NK-92 treated with Interleukin-12 subunit alpha and Interleukin-12 subunit beta, amount 100 ng/mL, for 24 hours (cell line): ENCODE measurements around the gene RELL2.

Source experiments
- DNase-seq: peaks from one replicate; lab custom pipeline; 2025; lab: John Stamatoyannopoulos, UW

Gene RELL2

DNA sequence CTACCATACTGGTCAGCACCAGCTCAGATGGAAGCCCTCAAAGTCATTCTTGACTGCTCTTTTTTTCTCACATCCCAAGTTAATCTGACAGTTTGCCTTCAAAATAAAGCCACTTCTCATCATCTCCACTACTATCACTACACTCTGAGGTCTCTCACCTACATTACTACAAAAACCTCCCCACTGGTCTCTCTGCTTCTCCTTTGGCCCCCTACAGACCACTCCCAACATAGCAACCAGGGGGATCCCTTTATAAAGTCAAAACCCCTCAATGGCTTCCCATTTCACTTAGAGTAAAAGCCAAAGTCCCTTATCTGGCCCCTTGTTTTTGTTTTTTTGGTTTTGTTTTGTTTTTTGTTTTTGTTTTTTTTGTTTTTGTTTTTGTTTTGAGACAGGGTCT lies 40.6 kb downstream of the RELL2 start:
- DNase-seq = no peak

DNA sequence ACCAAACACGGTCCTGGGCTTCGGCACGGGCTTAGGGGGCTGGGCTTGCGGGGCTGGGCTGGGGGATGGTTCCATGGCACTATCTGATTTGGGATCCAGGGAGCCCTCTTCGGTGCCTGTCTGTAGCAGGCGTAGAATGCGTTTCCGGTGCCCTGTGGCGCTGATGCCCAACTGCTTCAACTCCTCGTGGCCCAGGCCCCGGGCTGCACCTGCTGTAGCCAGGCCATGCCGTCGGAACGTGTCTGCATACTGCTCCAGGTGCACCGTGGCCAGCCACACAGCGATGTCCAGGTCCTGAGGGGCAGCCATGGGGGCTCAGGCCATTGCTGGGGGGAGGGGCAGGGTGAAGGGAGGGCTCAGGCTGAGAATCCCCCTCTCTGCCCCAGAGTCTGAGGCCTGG lies 43.4 kb downstream of the RELL2 start:
- DNase-seq = no peak

DNA sequence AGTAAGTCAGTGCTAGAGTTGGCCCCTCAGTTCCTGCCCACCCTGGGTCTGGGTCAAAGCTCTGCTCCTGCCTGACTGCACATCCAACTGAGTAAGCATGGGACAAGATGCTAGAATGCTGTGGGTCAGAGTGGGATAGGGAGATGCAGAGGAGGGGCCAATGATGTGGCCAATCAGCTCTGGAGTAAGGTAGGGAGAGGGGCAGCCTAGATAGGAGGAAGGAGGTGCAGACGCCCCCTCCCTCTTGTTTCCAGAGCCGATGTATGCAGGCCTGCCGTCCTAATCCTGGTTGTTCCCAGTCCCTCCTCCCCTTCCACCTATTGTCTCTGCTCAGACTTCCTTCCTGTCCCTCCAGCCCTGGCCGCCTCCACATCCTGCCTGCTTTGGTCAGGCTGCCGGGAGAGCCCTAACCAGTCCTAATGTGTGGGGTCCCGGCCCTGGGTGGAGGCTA lies 44.0 kb downstream of the RELL2 start:
- no peak for DNase-seq

DNA sequence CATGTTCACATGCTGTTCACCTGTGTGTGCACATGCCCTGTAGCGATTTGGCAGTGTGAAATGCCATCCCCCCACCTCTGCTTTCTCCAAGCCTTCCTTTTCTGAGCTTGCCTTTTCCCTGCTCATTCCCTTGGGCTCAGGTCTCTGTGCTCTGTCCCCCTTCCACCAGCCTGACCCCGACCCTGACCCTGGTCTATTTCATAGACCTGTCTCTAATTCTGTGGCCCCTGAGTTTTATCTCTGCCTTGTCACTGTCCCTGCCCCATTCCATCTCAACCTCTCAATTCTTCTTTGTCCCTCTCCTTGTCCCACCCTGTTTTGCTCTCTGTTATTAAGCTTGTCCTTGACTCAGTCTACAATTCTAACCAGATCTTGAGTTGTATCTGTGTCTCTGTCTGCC lies 44.5 kb downstream of the RELL2 start:
- DNase-seq = no peak

DNA sequence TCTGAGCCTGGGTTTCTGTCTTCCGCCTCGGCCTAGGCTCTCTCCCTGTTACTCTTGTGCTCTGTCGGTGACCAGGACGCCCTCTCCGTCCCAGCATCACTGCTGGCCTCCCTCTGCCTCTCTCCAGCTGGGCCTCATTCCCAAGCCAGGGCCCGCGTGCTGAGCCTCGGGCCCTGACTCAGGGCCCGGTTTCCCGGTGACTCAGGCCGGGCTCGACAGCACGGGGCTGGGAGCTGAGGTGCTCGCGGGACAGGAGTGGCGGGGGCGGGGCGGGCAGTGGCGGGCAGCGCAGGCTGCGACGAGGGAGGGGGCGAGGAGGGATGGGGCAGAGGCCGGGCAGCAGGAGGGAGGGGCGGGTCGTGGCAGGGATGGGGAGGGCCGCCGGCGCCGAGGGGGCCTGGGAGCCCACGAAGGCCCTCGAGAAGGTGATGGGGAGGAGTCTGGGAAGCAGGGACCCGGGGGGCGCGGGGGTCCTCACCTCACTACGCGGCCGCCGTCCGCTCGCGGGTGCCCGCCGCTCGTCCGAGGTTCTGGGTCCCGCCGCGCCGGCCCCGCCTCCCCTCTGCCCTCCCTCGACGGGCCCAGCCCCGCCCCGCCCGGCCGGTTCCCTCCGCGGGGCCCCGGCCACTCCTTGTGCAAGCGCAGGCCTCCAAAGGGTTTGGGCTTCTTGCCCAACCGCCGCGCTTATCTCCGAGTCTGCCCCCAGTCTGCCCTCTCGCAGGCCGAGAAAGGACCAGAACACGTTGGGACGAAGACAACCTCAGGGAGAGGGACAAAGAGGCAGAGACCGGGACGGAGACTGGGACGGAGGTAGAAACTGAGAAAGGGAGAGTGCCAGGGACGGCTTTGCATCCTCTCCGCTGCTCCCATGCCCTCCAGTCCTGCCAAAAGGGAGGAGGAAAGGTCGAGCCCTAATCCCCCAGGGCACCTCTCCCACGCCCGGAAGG lies 45.2 kb downstream of the RELL2 start, which contains the start of gene ARAP3:
Gene ARAP3, minus strand, starts transcription at position 536 of the 947 bp plus-strand sequence. CDS start 1,744 bp downstream, outside the sequence.
- DNase-seq = no peak

DNA sequence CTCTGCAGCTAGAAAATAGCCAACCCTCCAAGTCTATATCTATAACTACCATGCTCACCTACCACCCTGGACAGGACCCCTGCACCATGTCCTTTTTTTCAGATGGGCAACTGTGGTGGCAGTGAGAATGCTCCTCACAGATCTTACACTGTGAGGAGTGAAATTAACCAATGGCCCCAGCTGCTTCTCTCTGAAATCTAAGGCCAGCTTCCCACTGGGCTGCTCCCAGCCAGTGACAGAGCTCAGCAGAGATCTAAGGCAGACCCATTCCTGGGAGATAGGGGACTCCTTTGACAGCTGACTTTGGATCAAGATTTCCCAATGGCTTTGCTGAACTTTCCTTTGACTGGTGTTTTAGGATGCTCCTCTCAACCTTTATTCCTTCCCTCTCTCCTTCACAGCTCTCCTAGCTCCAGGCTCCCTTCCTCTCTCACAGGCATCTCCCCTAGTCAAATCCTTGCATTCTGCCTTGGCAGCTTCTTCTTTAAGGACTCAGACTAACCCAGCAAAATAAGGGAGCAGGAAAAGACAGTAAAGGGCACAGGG lies 46.9 kb downstream of the RELL2 start:
- no peak for DNase-seq

DNA sequence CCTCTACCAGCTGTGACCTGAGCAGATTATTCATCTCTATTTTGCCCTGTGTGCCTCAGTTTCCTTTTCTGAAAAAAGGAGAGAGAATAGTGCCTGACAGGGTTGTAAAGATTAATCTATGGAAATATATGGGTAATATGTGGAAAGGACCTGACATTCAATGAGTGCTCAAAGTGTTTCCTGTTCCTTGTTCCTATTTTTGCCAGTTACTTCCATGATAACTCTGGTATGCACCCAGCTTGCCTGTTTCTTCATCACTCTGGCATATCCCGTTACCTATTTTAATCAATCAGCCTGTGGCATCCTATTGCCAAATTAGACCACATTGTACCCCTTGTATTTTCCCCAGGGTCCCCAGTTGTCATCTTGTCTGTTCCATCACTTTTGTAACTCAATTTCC lies 48.8 kb downstream of the RELL2 start:
- DNase-seq = no peak

DNA sequence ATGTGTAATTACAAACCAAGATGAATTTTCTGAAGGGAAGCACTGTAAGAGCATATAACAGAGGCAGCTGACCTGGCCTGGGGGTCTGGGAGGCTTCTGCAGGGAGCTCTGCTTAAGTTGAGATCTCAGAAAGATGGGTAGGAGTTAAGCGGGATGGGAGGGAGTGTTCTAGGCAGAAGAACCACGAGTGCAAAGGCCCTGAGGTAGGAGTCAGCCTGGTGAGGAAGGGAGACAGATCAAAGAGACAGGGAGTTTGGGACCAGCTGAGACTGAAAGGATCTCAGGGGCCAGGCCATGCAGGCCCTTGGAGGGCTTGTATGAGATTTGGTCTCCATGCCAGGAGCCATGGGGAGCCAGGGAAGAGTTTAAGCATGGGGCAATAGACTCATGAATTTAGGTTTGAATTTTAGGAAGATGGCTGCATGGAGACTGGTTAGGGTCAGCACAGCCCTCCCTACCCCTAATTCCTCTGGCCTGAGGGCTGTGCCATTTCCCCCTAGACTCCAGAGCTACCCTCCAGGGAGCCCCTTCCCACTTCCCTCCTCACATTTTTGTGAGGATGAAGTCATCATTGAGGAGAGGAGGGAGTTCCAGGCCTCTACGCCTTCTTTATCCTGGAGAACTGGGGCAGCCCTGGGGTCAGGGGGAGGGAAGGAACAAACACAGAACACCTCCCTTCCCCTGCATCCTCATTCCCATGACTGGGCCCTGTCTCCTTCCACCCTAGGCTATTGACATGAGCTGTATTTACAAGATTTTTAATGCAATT lies 50.0 kb downstream of the RELL2 start:
- DNase-seq = no peak
